NCI-H2107 treated with DMSO at 0.1 percent for 48 hours (cell line): ENCODE measurements around the gene NUMA1.

ENCODE experiments used
- DNase-seq: peaks from one replicate; lab custom pipeline; 2025; ENCODE audit not compliant: unreplicated experiment; lab: John Stamatoyannopoulos, UW

The NUMA1 gene

GRCh38 chr11:72002841-72003775 is 77.2 kb downstream of the NUMA1 start:
- no peak for DNase-seq

GRCh38 chr11:72001834-72002591 is 78.3 kb downstream of the NUMA1 start:
- no peak for DNase-seq

- no peak for DNase-seq
These were observed 79.1 kb downstream of the NUMA1 start for GRCh38 chr11:72001285-72001684.

GRCh38 chr11:72000202-72000867 is 80.0 kb downstream of the NUMA1 start:
- no peak for DNase-seq

- DNase-seq: no peak
These were observed 80.5 kb downstream of the NUMA1 start for GRCh38 chr11:71999798-72000197.

GRCh38 chr11:71999362-71999761 is 81.0 kb downstream of the NUMA1 start:
- DNase-seq: no peak

GRCh38 chr11:71998649-71999310 is 81.6 kb downstream of the NUMA1 start, which contains the start of gene IL18BP:
Gene IL18BP (plus strand): TSS chr11:71998909. CDS start chr11:71999985, 1,076 bp downstream.
- no peak for DNase-seq

GRCh38 chr11:71998061-71998460 is 82.3 kb downstream of the NUMA1 start:
- no peak for DNase-seq

- no peak for DNase-seq
These were observed 82.7 kb downstream of the NUMA1 start for GRCh38 chr11:71997594-71997993.

GRCh38 chr11:71996946-71997345 is 83.4 kb downstream of the NUMA1 start:
- DNase-seq: no peak

- DNase-seq: no peak
These were observed 83.8 kb downstream of the NUMA1 start for GRCh38 chr11:71996517-71996916.

- no peak for DNase-seq
These were observed 84.5 kb downstream of the NUMA1 start for GRCh38 chr11:71995726-71996291.

GRCh38 chr11:71994786-71995185 is 85.6 kb downstream of the NUMA1 start:
- DNase-seq: no peak

- DNase-seq: no peak
These were observed 88.1 kb downstream of the NUMA1 start for GRCh38 chr11:71992136-71992730.

- DNase-seq: no peak
These were observed 88.8 kb downstream of the NUMA1 start for GRCh38 chr11:71991494-71991893.

GRCh38 chr11:71990701-71991100 is 89.6 kb downstream of the NUMA1 start:
- DNase-seq: no peak

GRCh38 chr11:71988050-71988449 is 92.3 kb downstream of the NUMA1 start:
- DNase-seq: no peak

- no peak for DNase-seq
These were observed 92.8 kb downstream of the NUMA1 start for GRCh38 chr11:71987521-71987920.

- no peak for DNase-seq
These were observed 94.2 kb downstream of the NUMA1 start for GRCh38 chr11:71986131-71986530.

- no peak for DNase-seq
These were observed 100.7 kb downstream of the NUMA1 start for GRCh38 chr11:71979602-71980001.
